ENCODE data around the gene CIT.

The CIT gene

GRCh38 chr12:119699199-119699760, 177.8 kb downstream of the CIT start:
- no peak for DNase-seq (ENCODE audit: low spot score)

- DNase-seq (ENCODE audit: low spot score) = no peak
Observed at GRCh38 chr12:119696943-119697342, 180.2 kb downstream of the CIT start.

DNA sequence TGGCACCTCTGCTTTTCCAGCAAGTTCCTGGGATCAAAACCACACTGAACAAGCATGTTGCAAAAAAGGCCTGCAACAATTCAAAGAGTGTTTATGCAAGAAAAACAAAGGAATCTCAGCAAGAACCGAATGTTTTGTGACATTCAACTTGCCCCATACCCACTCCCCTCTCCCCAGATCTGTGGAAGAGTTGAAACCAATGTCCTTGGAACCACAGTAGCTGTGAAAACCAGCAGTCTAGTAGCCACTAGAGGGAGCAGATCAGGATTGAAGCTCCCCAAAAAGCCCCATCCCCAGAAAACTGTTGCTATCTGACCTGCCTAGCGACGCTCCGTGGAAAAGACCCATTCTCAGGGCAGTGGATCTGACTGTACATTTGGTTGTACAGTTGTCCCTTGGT, 182.1 kb downstream of the CIT start:
- no peak for DNase-seq (ENCODE audit: low spot score)

DNA sequence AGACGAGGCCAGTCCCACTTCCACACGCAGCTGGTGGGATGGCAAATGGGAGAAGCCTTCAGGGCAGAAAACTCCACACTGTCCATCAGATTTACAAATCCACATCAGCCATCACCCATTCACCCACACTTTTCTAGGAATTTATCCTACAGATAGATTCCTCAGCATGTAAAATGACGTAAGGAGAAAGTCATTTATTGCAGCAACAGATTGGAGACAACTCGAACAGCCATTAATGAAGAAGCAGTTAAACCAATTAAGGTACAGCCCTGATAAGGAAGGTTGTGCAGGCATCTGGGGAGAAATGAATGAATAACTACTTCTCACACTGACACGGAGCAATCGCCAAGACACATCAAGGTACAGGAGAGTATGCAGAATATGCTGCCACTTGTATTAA, 183.0 kb downstream of the CIT start:
- DNase-seq (ENCODE audit: low spot score) = no peak

DNA sequence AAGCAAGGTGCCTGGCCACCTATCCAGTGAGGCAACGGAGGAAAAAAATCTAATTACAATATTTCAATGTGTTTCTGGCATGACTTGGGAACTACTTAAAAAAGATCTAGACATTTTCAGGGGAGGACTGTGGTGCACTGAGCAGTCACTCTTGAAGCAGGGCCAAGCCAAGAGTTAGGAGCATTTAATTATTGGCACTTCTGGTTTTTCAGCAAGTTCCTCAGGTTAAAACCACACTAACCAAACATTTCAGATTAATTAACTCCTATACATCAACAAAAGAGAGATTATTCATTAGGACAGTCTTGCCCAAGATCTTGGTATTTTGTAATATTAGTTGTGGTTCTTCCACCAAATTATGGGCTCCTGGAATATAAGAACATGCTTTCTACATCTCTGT, 183.6 kb downstream of the CIT start:
- no peak for DNase-seq (ENCODE audit: low spot score)

DNA sequence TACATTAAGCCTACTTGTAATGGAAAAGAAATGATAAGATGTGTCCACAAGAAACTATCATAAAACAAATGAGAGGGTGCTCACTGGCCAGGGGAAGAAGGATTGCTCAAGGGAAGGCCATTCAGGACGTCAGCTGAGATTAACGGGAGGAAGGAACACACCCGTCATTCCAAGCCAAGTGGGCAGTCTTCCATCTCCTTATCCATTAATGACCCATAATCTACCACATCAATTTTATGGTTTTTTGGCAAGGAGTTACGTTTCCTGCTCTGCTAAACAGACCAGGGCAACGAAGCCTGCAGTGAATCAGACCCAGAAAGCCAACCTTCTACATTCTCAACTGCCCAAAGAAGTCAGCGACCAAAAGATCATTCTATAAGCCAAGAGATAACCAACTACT, 184.1 kb downstream of the CIT start:
- no peak for DNase-seq (ENCODE audit: low spot score)

GRCh38 chr12:119692410-119692809, 184.7 kb downstream of the CIT start:
- no peak for DNase-seq (ENCODE audit: low spot score)

DNA sequence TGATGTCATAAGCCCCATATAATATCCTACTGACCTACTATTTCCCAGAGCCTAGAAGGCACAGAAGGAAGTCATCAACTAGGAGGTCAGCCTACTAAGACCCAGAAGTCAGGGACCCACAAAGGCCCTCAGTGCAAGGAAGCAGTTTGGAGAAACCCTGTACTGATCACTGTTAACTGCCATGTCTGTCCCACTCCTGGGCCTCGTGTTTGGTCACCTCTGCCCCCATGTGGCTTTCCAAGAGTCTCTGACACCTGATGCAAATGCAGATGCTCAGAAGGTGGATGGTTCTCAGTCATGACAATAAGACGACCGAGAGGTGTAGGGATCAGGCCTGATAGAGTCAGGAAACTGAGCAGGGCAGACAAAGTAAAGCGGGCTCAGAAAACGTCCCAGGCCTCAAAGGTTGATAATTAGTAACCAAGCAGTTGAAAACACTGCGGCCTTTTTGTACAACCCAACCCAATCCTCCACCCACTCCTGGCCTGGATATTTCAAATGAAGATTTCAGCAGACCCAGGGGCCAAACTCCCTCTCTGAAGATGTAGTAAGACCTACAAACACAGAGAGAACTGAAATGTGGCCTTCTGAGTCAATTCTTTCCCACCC, 185.8 kb downstream of the CIT start:
- no peak for DNase-seq (ENCODE audit: low spot score)

- DNase-seq (ENCODE audit: low spot score) = no peak
Observed at GRCh38 chr12:119689935-119690500, 187.1 kb downstream of the CIT start.

- no peak for DNase-seq (ENCODE audit: low spot score)
Observed at GRCh38 chr12:119687879-119688278, 189.2 kb downstream of the CIT start.

DNA sequence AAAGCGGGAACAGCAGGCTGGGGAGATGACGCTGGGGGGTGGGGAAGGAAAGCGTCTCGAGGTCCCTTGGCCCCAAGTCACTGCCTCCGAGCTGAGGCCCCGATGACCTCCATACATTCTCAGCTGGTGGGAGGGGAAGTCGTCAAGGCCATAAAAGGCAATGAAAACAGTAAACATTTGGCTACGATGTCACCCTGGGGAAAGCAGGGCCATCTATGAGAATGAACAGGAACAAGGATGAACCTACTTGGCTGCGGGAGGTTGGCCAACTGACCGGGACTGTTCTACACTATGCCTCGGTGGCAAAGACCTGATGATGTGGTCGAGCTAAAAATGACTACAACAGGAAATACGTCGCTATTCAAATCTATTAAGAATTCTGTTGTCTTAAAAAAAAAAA, 189.7 kb downstream of the CIT start:
- no peak for DNase-seq (ENCODE audit: low spot score)

DNA sequence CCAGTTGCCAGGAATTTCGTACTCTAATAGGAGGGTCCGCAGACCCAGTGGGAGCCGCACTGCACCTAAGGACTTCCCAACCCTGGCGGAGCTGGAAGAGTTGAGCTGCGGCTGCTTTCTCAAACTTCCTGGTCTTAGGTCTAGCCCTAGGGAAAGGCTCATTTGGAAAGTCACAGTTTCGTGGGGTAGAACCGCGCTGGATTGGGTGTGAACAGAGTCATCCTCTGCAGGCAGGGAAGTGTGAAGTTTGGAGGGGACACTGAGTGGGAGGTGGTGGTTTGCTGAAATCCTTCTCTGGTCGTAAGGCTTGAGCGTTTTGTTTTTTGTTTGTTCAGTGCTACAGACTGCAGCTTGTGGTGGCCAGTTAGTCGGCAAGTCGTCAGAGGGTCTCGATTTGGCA, 190.3 kb downstream of the CIT start:
- no peak for DNase-seq (ENCODE audit: low spot score)

DNA sequence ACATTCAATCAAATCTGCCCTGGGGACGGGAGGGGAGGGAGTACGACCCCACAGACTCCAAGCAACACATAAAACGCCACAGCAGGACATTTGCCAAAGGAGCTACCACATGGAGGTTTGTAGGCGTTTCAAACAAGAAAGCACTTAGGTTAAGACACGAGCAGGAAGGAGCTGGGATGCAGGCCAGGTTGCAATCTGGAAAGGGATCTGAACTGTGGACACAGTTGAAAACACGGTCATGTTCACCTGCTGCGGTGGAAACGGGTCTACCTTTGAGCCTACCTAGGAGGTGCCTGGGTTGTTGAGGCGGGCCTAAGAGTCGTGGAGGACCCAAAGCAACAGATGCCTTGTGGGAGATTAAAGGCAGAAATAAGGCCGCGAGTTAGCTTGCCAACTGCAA, 190.8 kb downstream of the CIT start:
- no peak for DNase-seq (ENCODE audit: low spot score)

DNA sequence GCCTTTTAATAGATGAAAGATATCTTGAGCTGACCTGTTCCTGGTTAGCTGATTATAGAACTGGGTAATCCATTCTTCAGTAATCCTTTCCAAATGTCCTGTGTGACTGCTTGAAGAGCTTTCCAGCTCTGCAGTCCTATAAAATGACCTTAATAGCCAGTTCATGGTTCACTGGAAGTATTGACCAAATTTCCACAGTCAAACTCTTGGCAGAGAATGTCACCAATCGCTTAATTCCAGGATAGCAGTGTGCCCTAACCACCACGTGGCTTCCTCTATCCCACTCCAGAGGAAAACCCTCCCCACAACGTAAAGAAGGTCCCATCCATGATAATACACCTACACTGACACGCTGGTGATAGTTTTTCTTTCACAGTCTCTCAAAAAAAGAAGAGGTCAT, 191.7 kb downstream of the CIT start:
- DNase-seq (ENCODE audit: low spot score) = no peak

GRCh38 chr12:119684711-119685369, 192.3 kb downstream of the CIT start:
- DNase-seq (ENCODE audit: low spot score) = no peak

GRCh38 chr12:119683816-119684215, 193.3 kb downstream of the CIT start:
- no peak for DNase-seq (ENCODE audit: low spot score)

- no peak for DNase-seq (ENCODE audit: low spot score)
Observed at GRCh38 chr12:119683413-119683812, 193.7 kb downstream of the CIT start.

GRCh38 chr12:119682639-119683252, 194.4 kb downstream of the CIT start:
- no peak for DNase-seq (ENCODE audit: low spot score)

GRCh38 chr12:119681728-119682638, 195.1 kb downstream of the CIT start:
- no peak for DNase-seq (ENCODE audit: low spot score)

DNA sequence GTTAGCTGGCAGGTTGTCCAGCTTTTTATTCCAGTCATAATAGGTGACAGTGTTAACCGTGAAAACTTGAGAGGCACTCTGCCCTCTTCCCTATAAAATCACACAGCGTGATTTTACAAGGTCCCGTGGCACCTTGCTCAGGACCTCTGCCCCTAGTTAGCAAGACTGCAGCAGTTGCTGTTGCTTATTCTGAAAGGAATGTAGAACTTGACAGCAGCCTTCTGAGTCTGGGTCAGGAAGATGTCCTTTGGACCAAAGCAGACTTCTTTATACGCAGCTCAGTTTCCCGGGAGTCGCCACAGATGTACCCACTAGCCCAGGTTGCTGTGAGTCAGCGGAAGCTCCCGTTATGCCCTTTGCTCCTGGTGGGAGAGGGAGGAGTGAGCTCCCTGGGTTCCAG, 196.0 kb downstream of the CIT start:
- no peak for DNase-seq (ENCODE audit: low spot score)

DNA sequence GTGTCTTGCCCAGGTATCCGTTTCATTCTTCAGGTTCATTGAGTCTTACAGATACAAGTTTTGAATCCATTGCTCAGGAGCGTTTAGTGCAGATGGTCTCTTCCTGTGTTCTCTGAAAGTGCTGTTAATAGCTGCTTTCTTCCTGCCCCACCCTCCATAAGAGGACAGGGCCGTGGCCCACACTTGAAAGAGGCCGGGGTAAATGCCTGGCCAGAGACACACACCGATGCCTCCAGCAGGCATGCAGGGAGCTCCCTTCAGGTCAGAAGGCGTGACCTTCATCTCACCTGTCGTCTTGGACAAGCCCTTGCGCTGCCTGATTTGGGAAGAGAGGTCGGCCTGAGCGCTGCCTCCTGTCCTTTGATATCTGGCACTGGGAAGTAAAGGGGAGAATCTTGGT, 197.6 kb downstream of the CIT start:
- no peak for DNase-seq (ENCODE audit: low spot score)

DNA sequence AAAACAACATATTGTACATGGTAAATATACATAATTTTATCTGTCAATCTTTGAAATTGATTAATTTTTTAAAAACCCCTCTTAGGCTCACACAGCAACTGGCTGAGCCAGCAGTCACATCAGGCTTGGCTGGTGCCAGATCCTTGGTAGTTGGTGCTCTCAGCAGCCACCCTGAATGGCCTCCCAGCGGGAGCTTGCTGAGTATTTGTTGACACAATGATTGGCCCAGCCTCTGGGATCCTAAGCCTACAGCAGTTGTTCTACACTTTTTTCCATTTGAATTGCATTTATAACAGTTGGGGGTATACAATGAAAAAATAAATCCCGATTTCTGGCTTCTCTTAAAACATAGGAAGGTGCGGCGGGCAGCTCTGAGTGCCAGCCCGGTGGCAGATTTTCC, 198.0 kb downstream of the CIT start:
- DNase-seq (ENCODE audit: low spot score) = no peak
